ENCODE results near the gene MRPL49.

The MRPL49 gene

DNA sequence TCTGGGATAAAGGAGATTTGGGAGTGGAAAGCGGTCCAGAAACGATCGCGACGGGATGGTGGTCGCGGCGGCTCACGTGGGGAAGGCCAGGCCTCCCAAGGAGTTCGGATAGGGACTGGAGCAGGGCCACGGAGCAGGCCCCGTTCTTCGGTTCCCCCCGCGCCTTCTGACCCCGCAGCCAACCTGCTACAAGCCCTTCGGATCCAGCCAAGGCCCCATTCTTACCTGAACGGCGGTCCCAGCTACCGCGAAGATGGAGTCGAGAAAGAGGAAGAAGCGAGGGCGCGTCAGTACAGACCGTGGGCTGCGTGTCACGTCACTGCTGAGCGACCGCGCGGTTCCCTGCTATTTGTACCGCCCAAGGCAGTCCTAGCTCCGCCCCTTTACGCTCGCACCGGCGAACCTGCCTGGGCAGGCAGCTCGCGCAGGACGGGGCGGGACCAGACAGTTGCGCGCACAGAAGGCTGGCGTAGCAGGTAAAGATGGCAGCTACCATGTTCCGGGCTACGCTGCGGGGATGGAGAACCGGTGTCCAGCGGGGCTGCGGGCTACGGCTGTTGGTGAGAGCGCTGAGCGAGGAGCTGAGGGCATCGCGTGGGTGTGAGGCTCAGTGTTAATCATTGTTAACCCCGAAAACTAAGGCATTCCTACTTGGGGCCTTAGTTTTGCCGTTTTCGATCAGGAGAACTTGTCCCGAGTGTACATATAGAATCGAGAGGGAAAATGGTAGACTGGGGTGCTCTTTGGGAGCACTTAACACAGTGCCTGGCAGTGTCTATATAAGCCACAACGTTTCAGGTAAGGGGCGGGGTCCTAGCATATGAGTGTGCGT is at the start of gene MRPL49, which contains the start of gene FAU:
MRPL49 (plus strand) TSS at position 457 of the 832 bp plus-strand sequence; CDS start at position 483, 26 bp downstream.
FAU (minus strand) TSS at position 270 of the 832 bp plus-strand sequence. CDS start 321 bp downstream, outside the sequence.
- peak; percentile 95 for DNase-seq

DNA sequence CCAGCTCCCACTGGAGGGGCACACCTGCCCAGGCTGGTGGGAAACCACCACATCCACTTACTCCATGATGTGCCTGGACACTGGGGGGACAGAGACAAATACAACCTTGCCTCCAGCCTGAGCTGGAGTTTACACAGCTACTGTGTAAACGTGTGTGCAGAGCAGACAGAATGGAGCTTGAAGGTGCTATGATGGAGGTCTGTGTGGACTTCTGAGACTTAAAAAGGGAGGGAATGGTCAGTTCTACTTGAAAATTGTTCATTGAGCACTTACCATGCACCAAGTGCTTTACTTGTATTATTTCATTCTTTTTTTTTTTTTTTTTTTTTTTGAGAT is 49.5 kb upstream of the MRPL49 start:
- no peak for DNase-seq

- no peak for DNase-seq
Measured at GRCh38 chr11:65077451-65077850, 44.7 kb upstream of the MRPL49 start.

DNA sequence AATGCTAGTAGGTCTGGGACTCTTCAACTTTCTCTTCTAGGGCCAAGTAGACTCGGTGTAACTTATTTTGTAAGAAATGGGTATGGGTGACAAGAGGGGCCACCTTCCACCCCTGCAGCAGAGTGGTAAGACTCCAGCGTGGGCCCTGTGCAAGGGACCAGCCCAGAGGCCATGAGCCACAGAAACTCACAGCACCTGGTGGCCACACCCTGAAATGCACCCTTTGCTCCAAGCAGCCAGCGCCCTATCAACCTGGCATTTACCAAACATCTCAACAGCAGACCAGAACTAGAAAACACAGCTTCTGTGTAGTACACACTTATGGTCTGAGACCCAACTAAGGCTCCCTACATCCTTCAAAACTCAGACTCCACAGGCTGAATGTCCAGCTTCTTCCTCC is 44.0 kb upstream of the MRPL49 start:
- DNase-seq: peak; percentile 14

DNA sequence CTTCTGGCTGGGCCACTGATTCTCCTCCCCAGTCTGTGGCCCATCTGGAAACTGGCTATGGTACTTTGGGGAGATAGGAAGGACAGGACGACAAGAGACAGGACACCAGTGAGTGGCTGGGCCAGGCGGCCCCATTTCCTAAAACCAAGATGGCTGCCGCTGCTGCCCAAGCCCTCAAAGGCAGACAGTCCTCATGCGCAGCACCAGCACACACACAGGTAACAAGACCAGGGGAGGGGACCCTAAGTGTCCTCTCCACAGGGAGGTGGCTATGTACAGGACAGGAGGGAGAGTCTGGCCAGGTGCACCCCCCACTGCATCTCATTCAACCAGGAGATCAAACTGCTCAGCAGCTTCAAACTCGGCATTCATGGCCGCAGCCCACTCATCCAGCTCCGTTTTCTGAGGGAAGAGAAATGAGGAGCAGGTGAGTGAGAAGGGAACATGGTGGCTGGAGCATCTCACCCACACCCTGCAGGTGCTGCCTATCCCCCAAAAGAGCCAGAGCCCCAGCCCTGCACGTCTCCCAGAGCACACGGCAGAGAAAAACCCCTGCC is 43.3 kb upstream of the MRPL49 start:
- DNase-seq: no peak

DNA sequence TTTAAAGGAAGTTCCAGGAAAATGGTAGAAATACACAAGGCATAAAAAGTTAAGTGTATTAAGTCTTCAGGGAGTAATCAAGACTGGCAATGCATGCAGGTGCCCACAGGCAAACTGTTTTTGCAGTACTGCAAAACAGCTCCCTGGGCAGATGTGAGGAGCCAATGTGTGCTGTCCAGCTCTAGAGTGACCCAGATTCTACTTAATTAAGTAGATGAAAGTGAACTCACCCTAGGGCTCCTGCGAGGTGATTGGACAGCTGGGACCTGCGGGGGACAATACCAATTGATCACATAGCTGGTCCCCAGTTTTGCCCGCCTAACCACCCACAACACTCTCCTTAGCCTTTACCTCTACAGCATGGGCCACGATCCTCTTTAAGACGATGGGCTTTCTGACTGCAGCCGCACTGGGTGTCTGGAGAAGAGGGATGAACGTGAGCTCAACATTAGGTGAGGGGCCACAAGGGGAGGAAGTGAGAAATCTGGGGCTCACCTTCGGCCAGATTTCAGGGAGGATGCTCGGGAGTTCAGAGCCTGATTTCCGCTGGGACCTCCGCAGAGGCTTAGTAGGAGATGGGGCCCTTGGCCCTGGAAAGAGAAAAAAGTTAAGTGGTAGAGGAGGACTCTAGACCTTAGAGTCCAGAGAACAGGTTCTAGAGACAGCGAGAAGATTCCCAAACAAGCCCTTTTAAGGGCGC is 38.8 kb upstream of the MRPL49 start:
- no peak for DNase-seq

GRCh38 chr11:65083834-65084597 is 38.1 kb upstream of the MRPL49 start, which contains the start of the genes CDCA5 and ZFPL1:
CDCA5 (minus strand) TSS chr11:65084040; CDS start chr11:65083978, 62 bp downstream.
ZFPL1 (plus strand) TSS chr11:65084222; CDS start chr11:65084699, 477 bp downstream.
- DNase-seq: peak; percentile 95

GRCh38 chr11:65084598-65085375 is 37.3 kb upstream of the MRPL49 start:
- DNase-seq: no peak

DNA sequence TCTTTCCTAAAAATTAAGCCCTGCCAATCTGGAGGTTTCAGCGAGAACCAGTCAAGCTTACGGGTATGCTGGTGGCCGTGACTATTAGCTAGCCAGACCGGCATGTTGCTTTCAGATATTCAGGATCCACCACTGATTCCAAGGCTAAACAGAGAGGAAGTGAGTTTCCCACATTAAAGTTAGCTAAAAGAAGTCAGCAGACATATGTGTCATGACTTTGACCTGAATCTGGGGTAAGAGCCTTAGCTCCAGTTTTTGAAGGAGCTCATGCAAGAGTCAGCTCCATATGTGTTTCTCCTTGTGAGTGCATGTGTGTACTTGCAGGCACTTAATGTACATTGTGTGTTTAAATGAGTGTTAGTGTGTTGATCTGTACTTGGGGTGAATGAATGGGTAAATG is 36.7 kb upstream of the MRPL49 start:
- DNase-seq: no peak

- no peak for DNase-seq
Measured at GRCh38 chr11:65086809-65087208, 35.3 kb upstream of the MRPL49 start.

GRCh38 chr11:65087216-65087615 is 34.9 kb upstream of the MRPL49 start:
- DNase-seq: no peak

- no peak for DNase-seq
Measured at GRCh38 chr11:65087827-65088226, 34.3 kb upstream of the MRPL49 start.

DNA sequence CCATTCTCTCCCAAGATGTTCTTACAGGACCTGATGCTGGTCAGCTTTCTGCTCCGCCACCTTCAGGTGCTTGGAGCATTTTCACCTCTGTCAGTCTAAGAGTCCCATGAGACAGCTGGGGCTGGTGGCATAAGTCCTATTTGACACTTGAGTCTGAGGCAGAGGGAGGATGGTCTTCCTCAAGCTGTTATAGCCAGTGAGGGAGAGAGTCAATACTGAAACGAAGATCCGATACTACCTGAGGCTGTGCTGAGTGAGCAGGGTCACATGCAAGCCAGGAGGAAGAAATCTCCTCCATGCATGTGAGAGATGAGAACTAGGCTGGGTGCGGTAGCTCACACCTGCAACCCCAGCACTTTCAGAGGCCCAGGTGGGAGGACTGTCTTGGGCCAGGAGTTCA is 32.5 kb upstream of the MRPL49 start:
- no peak for DNase-seq

DNA sequence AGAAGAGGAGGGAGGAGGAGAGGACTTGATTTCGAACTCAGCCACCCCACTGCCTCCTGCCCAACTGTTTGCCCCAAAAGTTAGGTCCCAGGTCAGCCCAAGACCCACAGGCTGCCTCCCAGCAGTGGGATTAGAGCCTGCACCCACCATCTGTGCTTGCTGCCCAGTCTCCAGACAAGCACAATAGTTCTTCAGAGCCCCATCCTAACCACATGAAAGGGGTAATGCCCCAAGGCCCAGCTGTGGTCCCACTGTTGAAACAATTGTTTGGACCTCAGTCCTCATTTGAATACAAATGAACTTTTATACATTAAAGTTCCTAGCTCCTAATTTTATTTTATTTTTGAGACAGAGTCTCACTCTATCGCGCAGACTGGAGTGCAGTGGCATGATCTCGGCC is 31.5 kb upstream of the MRPL49 start:
- no peak for DNase-seq

GRCh38 chr11:65095427-65095826 is 26.7 kb upstream of the MRPL49 start:
- DNase-seq: no peak

DNA sequence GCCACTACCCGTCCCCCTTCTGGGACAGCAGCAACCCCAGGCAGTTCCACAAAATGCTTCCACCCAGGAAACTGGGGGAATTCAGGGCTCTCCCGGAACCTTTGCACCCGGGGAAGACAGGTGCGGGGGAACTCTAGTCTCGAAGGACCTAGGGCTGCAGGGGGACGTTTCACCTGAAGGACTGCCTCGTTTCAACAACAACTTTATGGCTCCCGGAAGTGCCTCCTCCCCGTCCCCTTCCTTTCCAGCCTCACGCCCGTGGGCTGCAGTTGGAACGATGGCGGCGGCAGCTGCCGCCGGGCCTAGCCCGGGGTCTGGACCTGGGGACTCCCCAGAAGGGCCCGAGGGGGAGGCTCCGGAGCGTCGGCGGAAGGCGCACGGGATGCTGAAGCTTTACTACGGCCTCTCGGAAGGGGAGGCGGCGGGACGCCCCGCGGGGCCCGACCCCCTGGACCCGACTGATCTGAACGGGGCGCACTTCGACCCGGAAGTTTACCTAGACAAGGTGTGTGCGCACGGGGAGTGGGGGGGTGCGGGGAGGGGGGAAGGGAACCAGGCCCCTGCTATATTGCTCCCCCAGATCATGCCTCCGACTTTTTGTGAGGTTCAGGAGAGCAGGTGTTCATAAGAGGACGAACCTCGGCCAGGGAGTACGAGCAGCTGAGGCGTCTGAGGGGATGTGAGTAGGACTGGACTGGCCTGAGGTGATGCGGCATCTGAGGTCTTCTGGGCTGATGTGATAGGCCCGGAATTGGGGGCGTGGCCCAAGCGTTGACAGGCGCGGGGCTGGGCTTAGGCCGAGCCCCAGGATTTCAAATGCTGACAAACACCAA is 25.9 kb upstream of the MRPL49 start, which contains the start of gene VPS51:
VPS51 (plus strand) TSS at position 241 of the 833 bp plus-strand sequence; CDS start at position 278, 37 bp downstream.
- DNase-seq: peak; percentile 89

DNA sequence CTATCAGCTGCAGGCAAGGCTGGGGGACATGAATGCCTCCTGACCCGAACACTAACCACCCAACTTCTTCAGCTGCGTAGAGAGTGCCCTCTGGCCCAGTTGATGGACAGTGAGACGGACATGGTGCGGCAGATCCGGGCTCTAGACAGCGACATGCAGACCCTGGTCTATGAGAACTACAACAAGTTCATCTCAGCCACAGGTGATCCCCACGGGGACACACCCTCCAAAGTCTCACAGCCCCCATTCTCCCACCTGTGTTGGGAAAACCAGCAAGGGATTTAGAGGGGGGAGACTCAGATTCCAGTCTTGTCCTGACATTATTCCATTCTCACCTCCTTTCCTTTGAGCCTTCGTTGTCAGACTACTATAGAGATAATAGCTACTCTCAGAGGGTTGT is 25.2 kb upstream of the MRPL49 start:
- no peak for DNase-seq

DNA sequence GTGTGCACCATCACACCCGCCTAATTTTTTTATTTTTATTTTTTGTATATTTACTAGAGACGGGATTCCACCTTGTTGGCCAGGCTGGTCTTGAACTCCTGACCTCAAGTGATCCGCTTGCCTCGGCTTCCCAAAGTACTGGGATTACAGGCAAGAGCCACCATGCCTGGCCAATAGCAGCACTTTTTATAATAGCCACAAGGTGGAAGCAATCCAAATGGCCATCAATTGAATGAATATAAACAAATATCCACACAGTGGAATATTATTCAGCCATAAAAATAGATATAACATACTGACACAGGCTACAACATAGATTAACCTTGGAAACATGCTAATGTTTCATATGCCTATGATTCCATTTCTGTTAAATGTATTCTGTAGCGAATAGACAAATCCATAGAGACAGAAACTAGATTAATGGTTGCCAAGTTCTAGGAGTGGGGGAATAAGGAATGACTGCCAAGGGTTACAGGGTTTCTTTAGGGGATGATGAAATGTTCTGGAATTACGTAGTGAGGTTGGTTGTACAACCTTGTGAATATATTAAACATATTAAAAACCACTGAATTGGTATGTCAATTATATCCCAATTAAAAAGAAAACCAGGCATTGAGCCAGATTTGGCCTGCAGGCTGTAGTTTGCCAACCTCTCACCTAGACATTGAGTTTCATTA is 21.3 kb upstream of the MRPL49 start:
- DNase-seq: no peak

GRCh38 chr11:65102142-65103095 is 19.7 kb upstream of the MRPL49 start:
- no peak for DNase-seq

Data from fibroblast of upper back skin (primary cell).